Measurements from ENCODE around the gene RNF212. TPM values are rescaled to one million over a fixed set of nuclear protein-coding genes. Genes with fewer than 3 reads are reported as not detected.

The RNF212 gene
- total and polyA plus RNA-seq, 8 donors, result 1.3 to 4.8 (median 2.6) TPM; not detected in 4

- Histone ChIP-seq H3K4me3 (no peak overlapping the region), H3K27me3 (peaks cover 0 to 28% (median 8%) of the 10 kb centered on the region in 3 donors), H3K4me1 (peaks cover 38 to 72% (median 66%) of the 10 kb centered on the region in 4 donors), H3K36me3 (no peaks in the 10 kb centered on the region), H3K27ac (peak overlapping the region in 2 of 5 donors; percentile 63 to 80), H3K9me3 (no peaks in the 10 kb centered on the region)
- WGBS, 5 donors, result 33 to 59% (median 48%) methylated on average over 3 to 15 of the region's 15 CpGs
- intact Hi-C loops (cut with DNase I; ENCODE audit: low total_unique reads), result no loop called here
- no peak for DNase-seq
- TF ChIP-seq CTCF (IDR thresholded peaks at IDR 0.05), result no peak
- TF ChIP-seq EP300 (IDR thresholded peaks at IDR 0.05), result no peak
- TF ChIP-seq POLR2A (IDR thresholded peaks at IDR 0.05), result no peak
- no peak for TF ChIP-seq POLR2AphosphoS5 (IDR thresholded peaks at IDR 0.05)
Measured at GRCh38 chr4:1036095-1036494, 77.3 kb downstream of the RNF212 start.

DNA sequence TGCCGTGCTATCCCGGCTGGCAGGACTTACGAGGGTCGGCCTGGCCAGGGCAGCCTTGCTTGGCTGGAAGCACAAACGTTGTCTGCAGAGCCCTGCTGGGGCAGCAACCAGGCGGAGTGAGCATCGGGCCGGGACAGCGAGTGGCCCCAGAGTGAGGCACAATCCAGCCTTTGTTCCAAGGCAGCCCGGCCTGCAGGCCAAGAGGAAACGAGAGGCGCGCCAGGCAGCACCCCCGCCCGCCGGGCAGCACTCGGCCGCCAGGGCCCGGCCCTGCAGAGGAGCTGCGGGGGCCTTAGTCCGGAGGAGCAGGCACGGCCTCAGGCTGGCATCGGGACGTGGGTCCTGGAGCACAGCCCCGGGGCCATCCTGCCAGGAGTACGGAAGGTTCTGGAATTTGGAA, 77.9 kb downstream of the RNF212 start:
- Histone ChIP-seq H3K4me3 (no peak overlapping the region), H3K27me3 (peaks cover 0 to 29% (median 8%) of the 10 kb centered on the region in 3 donors), H3K27ac (peak overlapping the region; percentile 7 to 80 (median 31)), H3K4me1 (peaks cover 36 to 72% (median 63%) of the 10 kb centered on the region in 4 donors), H3K36me3 (no peaks in the 10 kb centered on the region), H3K9me3 (no peaks in the 10 kb centered on the region)
- DNase-seq, result peak; percentile 78 to 83
- whole genome bisulfite sequencing, 5 donors, result 26 to 50% (median 34%) methylated on average over 6 to 26 of the region's 26 CpGs
- intact Hi-C loops (cut with DNase I; ENCODE audit: low total_unique reads), result no loop called here
- TF ChIP-seq POLR2AphosphoS5 (IDR thresholded peaks at IDR 0.05) (peak in 2 of 3 donors; percentile 10), POLR2A (IDR thresholded peaks at IDR 0.05) (no peak), EP300 (IDR thresholded peaks at IDR 0.05) (no peak), CTCF (IDR thresholded peaks at IDR 0.05) (peak in 1 of 7 experiments; percentile 14)

GRCh38 chr4:1033840-1034551, 79.4 kb downstream of the RNF212 start:
- peak; percentile 67 to 77 for DNase-seq
- H3K27ac ChIP-seq, result peak overlapping the region; percentile 29 to 80 (median 60)
- peaks cover 0 to 44% (median 8%) of the 10 kb centered on the region in 3 donors for H3K27me3 ChIP-seq
- H3K4me1 ChIP-seq, result peaks cover 28 to 72% (median 62%) of the 10 kb centered on the region in 4 donors
- TF ChIP-seq POLR2AphosphoS5 (IDR thresholded peaks at IDR 0.05) (no peak), CTCF (IDR thresholded peaks at IDR 0.05) (no peak), EP300 (IDR thresholded peaks at IDR 0.05) (no peak), POLR2A (IDR thresholded peaks at IDR 0.05) (no peak)
- H3K9me3 ChIP-seq, result no peaks in the 10 kb centered on the region
- intact Hi-C loops (cut with DNase I; ENCODE audit: low total_unique reads), result no loop called here
- H3K36me3 ChIP-seq, result no peaks in the 10 kb centered on the region
- H3K4me3 ChIP-seq, result peak overlapping the region in 3 of 4 donors; percentile 14 to 16 (median 15)
- WGBS, 5 donors, result 17 to 32% (median 21%) methylated on average over 25 to 35 of the region's 35 CpGs

DNA sequence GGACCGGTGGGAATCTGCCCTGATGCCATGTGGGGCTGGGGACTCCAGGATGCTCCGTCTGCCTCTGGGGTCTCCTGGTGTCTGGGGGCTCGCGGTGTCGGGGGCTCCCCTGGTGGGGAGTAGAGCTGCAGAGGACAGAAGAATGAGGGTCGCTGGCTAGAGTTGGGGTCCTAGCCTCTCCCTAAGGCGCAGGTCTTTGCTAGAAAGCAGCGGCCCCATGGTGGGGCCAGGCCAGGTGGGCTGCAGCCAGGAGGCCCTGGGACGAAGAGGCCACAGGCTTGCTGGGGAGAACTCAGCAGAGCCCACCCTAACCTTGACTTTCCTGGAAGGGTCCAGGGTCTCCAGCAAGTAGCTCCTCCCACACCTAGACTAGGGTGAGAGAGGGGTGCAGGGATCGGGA, 80.5 kb downstream of the RNF212 start:
- Histone ChIP-seq H3K27ac (no peak overlapping the region), H3K9me3 (no peaks in the 10 kb centered on the region), H3K4me3 (no peak overlapping the region), H3K36me3 (no peaks in the 10 kb centered on the region), H3K27me3 (peaks cover 0 to 53% (median 8%) of the 10 kb centered on the region in 3 donors), H3K4me1 (peaks cover 28 to 71% (median 63%) of the 10 kb centered on the region in 4 donors)
- no peak for TF ChIP-seq POLR2AphosphoS5 (IDR thresholded peaks at IDR 0.05)
- no peak for TF ChIP-seq CTCF (IDR thresholded peaks at IDR 0.05)
- no peak for TF ChIP-seq POLR2A (IDR thresholded peaks at IDR 0.05)
- no peak for TF ChIP-seq EP300 (IDR thresholded peaks at IDR 0.05)
- intact Hi-C loops (cut with DNase I; ENCODE audit: low total_unique reads), result no loop called here
- WGBS, 5 donors, result 75 to 86% (median 79%) methylated on average over 10 of the region's 10 CpGs; no CpG with 5 or more reads in 1 of the 5 donors
- no peak for DNase-seq

Measured in stomach (tissue), 9 donors.